ENCODE data around the gene CACNB3. TPM values are rescaled to one million over a fixed set of nuclear protein-coding genes. Genes with fewer than 3 reads are reported as not detected.

CACNB3 gene
- total RNA-seq, 1 experiment from 2014 or later = 11.7 TPM

GRCh38 chr12:48788854-48789775 is 29.2 kb upstream of the CACNB3 start, which contains the start of gene ADCY6:
Gene ADCY6 (minus strand): TSS chr12:48789089. CDS start chr12:48783434, 5,655 bp downstream.
- DNase-seq (ENCODE audit: low spot score) = peak; percentile 32

- no peak for DNase-seq (ENCODE audit: low spot score)
Measured at GRCh38 chr12:48789858-48790326, 28.4 kb upstream of the CACNB3 start.

- DNase-seq (ENCODE audit: low spot score) = no peak
Measured at GRCh38 chr12:48793696-48794095, 24.6 kb upstream of the CACNB3 start.

GRCh38 chr12:48794870-48795269 is 23.4 kb upstream of the CACNB3 start:
- DNase-seq (ENCODE audit: low spot score) = no peak

GRCh38 chr12:48795550-48796455 is 22.5 kb upstream of the CACNB3 start:
- peak; percentile 75 for DNase-seq (ENCODE audit: low spot score)

- no peak for DNase-seq (ENCODE audit: low spot score)
Measured at GRCh38 chr12:48796976-48797375, 21.3 kb upstream of the CACNB3 start.

- DNase-seq (ENCODE audit: low spot score) = no peak
Measured at GRCh38 chr12:48800457-48800856, 17.8 kb upstream of the CACNB3 start.

GRCh38 chr12:48800971-48801370 is 17.3 kb upstream of the CACNB3 start:
- DNase-seq (ENCODE audit: low spot score) = no peak

- no peak for DNase-seq (ENCODE audit: low spot score)
Measured at GRCh38 chr12:48803675-48804074, 14.6 kb upstream of the CACNB3 start.

- no peak for DNase-seq (ENCODE audit: low spot score)
Measured at GRCh38 chr12:48807981-48808380, 10.3 kb upstream of the CACNB3 start.

- DNase-seq (ENCODE audit: low spot score) = no peak
Measured at GRCh38 chr12:48810903-48811431, 7.3 kb upstream of the CACNB3 start.

GRCh38 chr12:48811437-48812090 is 6.7 kb upstream of the CACNB3 start:
- DNase-seq (ENCODE audit: low spot score) = no peak

GRCh38 chr12:48812389-48812788 is 5.9 kb upstream of the CACNB3 start:
- DNase-seq (ENCODE audit: low spot score) = no peak

- no peak for DNase-seq (ENCODE audit: low spot score)
Measured at GRCh38 chr12:48813465-48814261, 4.6 kb upstream of the CACNB3 start.

GRCh38 chr12:48814262-48815125 is 3.8 kb upstream of the CACNB3 start:
- DNase-seq (ENCODE audit: low spot score) = peak; percentile 49

GRCh38 chr12:48815126-48816110 is 2.9 kb upstream of the CACNB3 start:
- peak; percentile 64 for DNase-seq (ENCODE audit: low spot score)

GRCh38 chr12:48816143-48816854 is 2.0 kb upstream of the CACNB3 start:
- DNase-seq (ENCODE audit: low spot score) = no peak
